ENCODE data around the gene WFIKKN2.

- TF ChIP-seq, protein P1, sequence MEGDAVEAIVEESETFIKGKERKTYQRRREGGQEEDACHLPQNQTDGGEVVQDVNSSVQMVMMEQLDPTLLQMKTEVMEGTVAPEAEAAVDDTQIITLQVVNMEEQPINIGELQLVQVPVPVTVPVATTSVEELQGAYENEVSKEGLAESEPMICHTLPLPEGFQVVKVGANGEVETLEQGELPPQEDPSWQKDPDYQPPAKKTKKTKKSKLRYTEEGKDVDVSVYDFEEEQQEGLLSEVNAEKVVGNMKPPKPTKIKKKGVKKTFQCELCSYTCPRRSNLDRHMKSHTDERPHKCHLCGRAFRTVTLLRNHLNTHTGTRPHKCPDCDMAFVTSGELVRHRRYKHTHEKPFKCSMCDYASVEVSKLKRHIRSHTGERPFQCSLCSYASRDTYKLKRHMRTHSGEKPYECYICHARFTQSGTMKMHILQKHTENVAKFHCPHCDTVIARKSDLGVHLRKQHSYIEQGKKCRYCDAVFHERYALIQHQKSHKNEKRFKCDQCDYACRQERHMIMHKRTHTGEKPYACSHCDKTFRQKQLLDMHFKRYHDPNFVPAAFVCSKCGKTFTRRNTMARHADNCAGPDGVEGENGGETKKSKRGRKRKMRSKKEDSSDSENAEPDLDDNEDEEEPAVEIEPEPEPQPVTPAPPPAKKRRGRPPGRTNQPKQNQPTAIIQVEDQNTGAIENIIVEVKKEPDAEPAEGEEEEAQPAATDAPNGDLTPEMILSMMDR (conservative IDR thresholded peaks at IDR 0.05; ENCODE audit: low read depth, low read length) = peak; percentile 92
- TF ChIP-seq EZH2 (IDR thresholded peaks at IDR 0.05; ENCODE audit: borderline replicate concordance, low read depth, low read length, poor library complexity, severe bottlenecking) = no peak
Measured at GRCh38 chr17:50816771-50817751, 18.3 kb upstream of the WFIKKN2 start.
